ENCODE data around the gene ATF7IP2.

GRCh38 chr16:10466313-10466712 is 80.5 kb downstream of the ATF7IP2 start:
- TF ChIP-seq CTCF (IDR thresholded peaks at IDR 0.05): no peak
- TF ChIP-seq POLR2A (IDR thresholded peaks at IDR 0.05): no peak
- no peak for TF ChIP-seq EP300 (IDR thresholded peaks at IDR 0.05)
- no peak for TF ChIP-seq POLR2AphosphoS5 (IDR thresholded peaks at IDR 0.05)

All from sigmoid colon (tissue), 4 donors.